PC-3 (cell line): ENCODE results near the gene PLK1.

ENCODE experiments used
- EZH2 ChIP-seq: fragments of 300-600 bp; sonication (generic); IDR thresholded peaks from one replicate; pipeline ENCODE4 v1.6.1; 2017; ENCODE audit warnings: antibody characterized with exemption, mild to moderate bottlenecking, low read length; ENCODE audit not compliant: unreplicated experiment
- EZH2phosphoT487 ChIP-seq: fragments of 300-600 bp; sonication (generic); IDR thresholded peaks from 2 replicates; pipeline ENCODE4 v1.6.1; 2018; ENCODE audit warnings: mild to moderate bottlenecking, antibody characterized with exemption, low read length, borderline replicate concordance
- TF ChIP-seq, protein P1 (sequence below): fragments of 300-600 bp; sonication (generic); conservative IDR thresholded peaks from 2 replicates; pipeline ENCODE4 v1.5.1; 2017; ENCODE audit warnings: antibody characterized with exemption, low read depth, mild to moderate bottlenecking, low read length

DNA sequence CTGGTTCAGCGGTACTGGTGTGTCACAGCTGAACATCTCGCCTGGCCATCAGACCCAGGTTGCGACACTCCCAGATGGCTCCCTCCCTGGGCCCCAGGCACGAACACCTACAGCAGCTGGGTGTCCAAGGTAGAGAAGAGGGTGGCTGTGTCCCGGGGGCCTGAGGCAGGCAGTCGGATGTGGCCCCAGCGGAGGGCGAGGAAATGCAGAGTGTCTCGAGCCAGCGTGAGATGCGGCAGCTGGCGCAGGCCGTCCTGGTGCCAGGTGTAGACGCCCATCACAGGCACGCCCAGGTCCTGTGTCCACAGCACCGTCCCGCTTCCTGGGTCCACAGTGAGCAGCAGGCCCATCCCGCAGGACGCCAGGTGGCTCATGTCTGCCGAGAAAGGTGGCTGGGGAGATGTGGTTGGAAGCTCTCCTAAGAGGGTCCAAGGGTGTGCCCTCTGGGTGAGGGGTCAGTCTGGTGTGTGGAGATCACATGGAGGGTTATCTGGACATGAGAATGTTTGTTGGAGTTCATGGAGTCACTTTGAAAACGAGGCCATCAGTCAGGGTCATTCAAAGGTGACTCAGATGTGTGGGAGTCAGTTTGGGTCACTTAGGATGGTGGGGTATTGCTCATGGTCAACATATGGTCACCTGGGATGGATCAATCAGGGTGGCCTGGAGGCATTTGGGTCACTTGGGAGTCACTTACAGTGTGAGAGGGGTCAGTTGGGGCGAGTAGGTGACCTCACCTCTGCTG is 26.3 kb downstream of the PLK1 start:
- TF ChIP-seq EZH2 (no peak), EZH2phosphoT487 (no peak)
- TF ChIP-seq, protein P1, sequence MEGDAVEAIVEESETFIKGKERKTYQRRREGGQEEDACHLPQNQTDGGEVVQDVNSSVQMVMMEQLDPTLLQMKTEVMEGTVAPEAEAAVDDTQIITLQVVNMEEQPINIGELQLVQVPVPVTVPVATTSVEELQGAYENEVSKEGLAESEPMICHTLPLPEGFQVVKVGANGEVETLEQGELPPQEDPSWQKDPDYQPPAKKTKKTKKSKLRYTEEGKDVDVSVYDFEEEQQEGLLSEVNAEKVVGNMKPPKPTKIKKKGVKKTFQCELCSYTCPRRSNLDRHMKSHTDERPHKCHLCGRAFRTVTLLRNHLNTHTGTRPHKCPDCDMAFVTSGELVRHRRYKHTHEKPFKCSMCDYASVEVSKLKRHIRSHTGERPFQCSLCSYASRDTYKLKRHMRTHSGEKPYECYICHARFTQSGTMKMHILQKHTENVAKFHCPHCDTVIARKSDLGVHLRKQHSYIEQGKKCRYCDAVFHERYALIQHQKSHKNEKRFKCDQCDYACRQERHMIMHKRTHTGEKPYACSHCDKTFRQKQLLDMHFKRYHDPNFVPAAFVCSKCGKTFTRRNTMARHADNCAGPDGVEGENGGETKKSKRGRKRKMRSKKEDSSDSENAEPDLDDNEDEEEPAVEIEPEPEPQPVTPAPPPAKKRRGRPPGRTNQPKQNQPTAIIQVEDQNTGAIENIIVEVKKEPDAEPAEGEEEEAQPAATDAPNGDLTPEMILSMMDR, result no peak
